ENCODE results near the gene CPNE9.
A peak's percentile ranks its signal among the peaks of the same experiment; 100 is the strongest.

CPNE9 gene

GRCh38 chr3:9750556-9751411, 47.2 kb downstream of the CPNE9 start:
- no peak for TF ChIP-seq CTCF (IDR thresholded peaks at IDR 0.05; ENCODE audit: insufficient read depth, low read length, poor library complexity, severe bottlenecking)
- peaks cover 12% of the 10 kb centered on the region; the same call in 1 of the 2 replicates for H3F3A ChIP-seq (ENCODE audit: insufficient read depth)
- no peaks in the 10 kb centered on the region for H3K9me2 ChIP-seq (replicated peaks; ENCODE audit: insufficient read depth, low read length)
- H4K20me1 ChIP-seq (ENCODE audit: low read depth, low read length) = no peaks in the 10 kb centered on the region
- peak overlapping the region; percentile 89 for H3K27ac ChIP-seq (ENCODE audit: low read depth, low read length)
- H3K4me3 ChIP-seq (ENCODE audit: insufficient read depth, low read length, poor library complexity, severe bottlenecking) = peak overlapping the region; percentile 90
- H3K9me3 ChIP-seq (ENCODE audit: insufficient read depth, low read length) = no peaks in the 10 kb centered on the region
- H3K36me3 ChIP-seq (ENCODE audit: low read length) = no peaks in the 10 kb centered on the region
- peak overlapping the region; percentile 85 for H3K4me2 ChIP-seq (ENCODE audit: low read depth, low read length, poor library complexity, severe bottlenecking)
- H3K9ac ChIP-seq (ENCODE audit: low read length) = peak overlapping the region; percentile 81
- no peaks in the 10 kb centered on the region for H3K27me3 ChIP-seq (ENCODE audit: low read length)
- peak overlapping the region; percentile 43 for H2AFZ ChIP-seq (ENCODE audit: low read depth, low read length, severe bottlenecking)
- H3K79me2 ChIP-seq (ENCODE audit: insufficient read depth, low read length) = peaks cover 20% of the 10 kb centered on the region

- H3K9me2 ChIP-seq (replicated peaks; ENCODE audit: insufficient read depth, low read length) = no peaks in the 10 kb centered on the region
- H3K27ac ChIP-seq (ENCODE audit: low read depth, low read length) = no peak overlapping the region
- peaks cover 20% of the 10 kb centered on the region for H3K79me2 ChIP-seq (ENCODE audit: insufficient read depth, low read length)
- no peaks in the 10 kb centered on the region for H3K36me3 ChIP-seq (ENCODE audit: low read length)
- H3K9ac ChIP-seq (ENCODE audit: low read length) = no peak overlapping the region
- peaks cover 12% of the 10 kb centered on the region; the same call in 1 of the 2 replicates for H3F3A ChIP-seq (ENCODE audit: insufficient read depth)
- H3K4me2 ChIP-seq (ENCODE audit: low read depth, low read length, poor library complexity, severe bottlenecking) = no peak overlapping the region
- H3K27me3 ChIP-seq (ENCODE audit: low read length) = no peaks in the 10 kb centered on the region
- TF ChIP-seq CTCF (IDR thresholded peaks at IDR 0.05; ENCODE audit: insufficient read depth, low read length, poor library complexity, severe bottlenecking) = no peak
- TF ChIP-seq EZH2phosphoT487 (conservative IDR thresholded peaks at IDR 0.05; ENCODE audit: low read length) = no peak
- no peak overlapping the region for H3K4me3 ChIP-seq (ENCODE audit: insufficient read depth, low read length, poor library complexity, severe bottlenecking)
- H3K9me3 ChIP-seq (ENCODE audit: insufficient read depth, low read length) = no peaks in the 10 kb centered on the region
- no peaks in the 10 kb centered on the region for H4K20me1 ChIP-seq (ENCODE audit: low read depth, low read length)
- no peak overlapping the region for H2AFZ ChIP-seq (ENCODE audit: low read depth, low read length, severe bottlenecking)
These were observed 51.0 kb downstream of the CPNE9 start for GRCh38 chr3:9754678-9755077.

GRCh38 chr3:9757427-9757826, 53.8 kb downstream of the CPNE9 start:
- Histone ChIP-seq H4K20me1 (ENCODE audit: low read depth, low read length) (no peaks in the 10 kb centered on the region), H3K36me3 (ENCODE audit: low read length) (no peaks in the 10 kb centered on the region), H3K4me3 (ENCODE audit: insufficient read depth, low read length, poor library complexity, severe bottlenecking) (no peak overlapping the region), H3K27ac (ENCODE audit: low read depth, low read length) (no peak overlapping the region), H3F3A (ENCODE audit: insufficient read depth) (no peaks in the 10 kb centered on the region), H3K4me2 (ENCODE audit: low read depth, low read length, poor library complexity, severe bottlenecking) (no peak overlapping the region), H3K9me2 (replicated peaks; ENCODE audit: insufficient read depth, low read length) (no peaks in the 10 kb centered on the region), H3K27me3 (ENCODE audit: low read length) (no peaks in the 10 kb centered on the region), H3K9me3 (ENCODE audit: insufficient read depth, low read length) (no peaks in the 10 kb centered on the region), H2AFZ (ENCODE audit: low read depth, low read length, severe bottlenecking) (no peak overlapping the region), H3K9ac (ENCODE audit: low read length) (no peak overlapping the region), H3K79me2 (ENCODE audit: insufficient read depth, low read length) (no peaks in the 10 kb centered on the region)
- TF ChIP-seq CTCF (IDR thresholded peaks at IDR 0.05; ENCODE audit: insufficient read depth, low read length, poor library complexity, severe bottlenecking) = no peak
- no peak for TF ChIP-seq EZH2phosphoT487 (conservative IDR thresholded peaks at IDR 0.05; ENCODE audit: low read length)

All from SU-DHL-6 (cell line).